ENCODE data around the gene DSCAML1.

DSCAML1 gene

DNA sequence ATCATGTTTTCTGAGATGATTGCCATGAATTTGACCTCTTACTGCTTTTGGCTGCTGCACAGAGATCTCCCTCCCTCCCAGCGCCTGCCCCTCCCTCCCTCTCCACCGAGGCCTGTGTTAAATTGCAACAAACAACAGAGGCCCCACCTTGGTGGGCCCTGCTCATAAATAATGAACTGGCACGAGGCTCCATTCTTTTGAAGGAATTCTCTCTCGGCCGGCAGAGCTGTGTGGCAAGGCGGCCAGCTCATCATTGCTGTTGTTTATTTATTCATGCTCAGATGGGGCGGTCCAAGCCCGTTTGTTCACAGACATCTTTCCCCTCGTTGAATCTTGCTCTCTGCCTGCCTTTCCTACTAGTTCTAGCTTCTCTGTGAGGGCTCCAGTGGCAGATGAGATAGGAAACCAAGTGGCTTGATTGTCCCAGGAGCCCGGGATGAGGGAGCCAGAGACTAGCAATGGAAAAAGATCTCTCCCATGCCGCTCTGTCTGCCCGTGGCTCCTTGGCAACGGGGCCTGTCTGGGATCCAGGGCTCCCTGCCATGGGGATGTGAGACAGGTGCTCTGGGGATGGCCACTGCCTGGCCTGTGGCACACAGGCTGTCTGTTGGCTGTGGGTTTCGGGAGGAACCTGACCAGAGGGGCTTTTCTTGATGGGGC is 192.6 kb downstream of the DSCAML1 start:
- DNase-seq, result no peak

DNA sequence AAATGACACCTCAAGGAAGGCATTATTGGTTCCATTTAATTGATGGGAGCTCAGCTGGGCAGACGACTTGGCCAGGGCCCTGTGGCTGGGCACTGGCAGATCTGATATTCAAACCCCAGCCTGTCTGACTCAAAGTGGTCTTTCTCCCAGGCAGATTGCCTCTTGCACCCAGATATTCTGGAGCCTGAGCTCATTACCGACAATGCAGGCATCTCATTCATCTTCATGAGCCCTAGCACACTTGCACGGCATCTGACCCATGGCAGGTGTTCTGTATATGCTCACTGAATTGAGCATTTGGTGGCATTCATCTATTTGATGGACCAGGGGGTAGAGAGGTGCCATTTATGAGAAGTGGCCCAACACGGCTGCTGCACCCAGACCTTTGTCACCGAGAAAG is 193.1 kb downstream of the DSCAML1 start:
- DNase-seq, result no peak

GRCh38 chr11:117601006-117601708 is 195.9 kb downstream of the DSCAML1 start:
- no peak for DNase-seq

GRCh38 chr11:117600234-117600783 is 196.7 kb downstream of the DSCAML1 start:
- no peak for DNase-seq

- DNase-seq, result no peak
Measured at GRCh38 chr11:117597071-117597470, 199.9 kb downstream of the DSCAML1 start.

- no peak for DNase-seq
Measured at GRCh38 chr11:117595440-117595839, 201.6 kb downstream of the DSCAML1 start.

GRCh38 chr11:117594721-117595120 is 202.3 kb downstream of the DSCAML1 start:
- no peak for DNase-seq

GRCh38 chr11:117593065-117593464 is 204.0 kb downstream of the DSCAML1 start:
- no peak for DNase-seq

DNA sequence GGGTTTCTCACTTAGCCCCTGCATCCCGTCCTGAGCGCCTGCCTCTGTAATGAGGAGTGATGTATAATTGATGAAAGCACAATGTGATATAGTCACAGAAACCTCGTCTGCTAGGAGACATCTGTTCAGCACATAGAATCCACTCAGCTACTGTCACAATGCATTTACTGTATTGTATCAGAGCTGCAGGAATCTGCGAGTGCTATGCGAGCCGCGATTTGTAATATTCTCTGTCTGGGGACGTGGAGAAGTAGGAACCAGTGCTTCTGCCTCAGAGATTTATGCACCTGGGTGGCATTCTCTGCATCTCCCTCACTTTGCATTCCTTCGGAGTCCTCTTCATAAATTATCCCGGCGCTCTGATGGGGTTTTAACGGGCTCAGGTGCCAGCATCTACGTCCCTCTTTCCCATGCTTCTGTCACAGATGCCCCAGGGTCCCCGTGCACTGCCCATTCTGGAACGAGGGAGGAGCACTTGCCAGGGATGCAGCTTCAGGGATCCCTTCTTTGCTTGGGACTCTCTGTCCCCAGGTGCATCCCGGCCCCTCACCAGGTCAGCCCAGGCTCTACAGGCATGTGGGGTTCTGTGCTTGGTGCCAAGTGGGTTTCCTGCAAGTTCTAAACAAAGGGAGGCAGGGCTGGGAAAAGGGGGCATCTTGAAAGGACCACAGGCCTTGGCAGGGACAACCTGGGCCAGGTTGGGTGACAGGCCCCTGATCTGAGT is 205.5 kb downstream of the DSCAML1 start:
- DNase-seq, result no peak

DNA sequence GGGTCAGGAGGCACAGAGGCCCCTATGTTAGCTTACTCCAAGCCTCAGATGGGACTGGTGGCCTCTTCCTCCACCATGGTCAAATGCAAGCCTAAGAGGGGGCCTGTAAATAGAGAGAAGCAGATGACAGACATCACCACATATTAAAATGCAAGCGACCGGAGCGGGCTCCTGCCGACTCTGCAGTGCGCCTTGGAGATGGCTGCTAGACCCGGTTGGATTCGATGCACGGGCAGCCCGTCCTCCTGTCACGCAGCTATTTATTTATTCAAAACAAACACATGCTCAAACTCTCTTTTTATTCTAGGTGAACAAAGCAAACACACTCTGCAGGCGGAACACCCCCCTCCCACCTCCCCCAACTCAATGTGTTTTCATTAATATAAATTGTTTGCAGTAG is 208.0 kb downstream of the DSCAML1 start:
- DNase-seq, result no peak

DNA sequence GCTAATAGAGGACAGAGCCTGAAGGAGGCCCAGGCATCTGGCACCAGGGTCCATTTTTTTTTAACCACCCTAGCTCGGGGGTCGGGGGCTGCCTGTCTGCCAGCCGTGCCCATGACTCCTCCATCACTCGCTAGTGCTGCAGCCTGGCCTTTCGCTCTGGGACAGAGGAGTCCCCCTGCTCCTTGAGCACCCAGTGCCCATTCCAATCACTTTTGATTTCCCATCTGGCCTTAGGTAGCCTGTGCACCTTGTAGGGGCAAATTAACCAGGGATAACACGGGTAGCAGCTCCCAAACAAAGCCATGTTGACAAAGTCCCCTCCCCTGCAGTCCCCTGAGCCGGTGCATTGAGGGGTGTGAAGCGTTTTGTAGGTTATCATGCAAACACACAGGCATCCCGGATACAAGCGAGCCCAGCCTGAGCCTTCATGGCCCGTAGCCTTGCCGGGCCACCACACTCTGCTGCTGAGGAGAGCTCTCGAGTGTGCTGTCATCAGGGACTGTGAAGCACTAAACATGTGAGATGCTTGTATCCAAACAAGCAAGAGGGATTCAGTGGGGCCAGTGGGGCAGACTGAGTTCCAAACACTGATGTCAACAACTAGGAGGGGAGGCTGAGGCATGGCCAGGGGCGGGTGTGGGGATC is 208.7 kb downstream of the DSCAML1 start:
- DNase-seq, result no peak

- no peak for DNase-seq
Measured at GRCh38 chr11:117587416-117587815, 209.6 kb downstream of the DSCAML1 start.

- DNase-seq, result no peak
Measured at GRCh38 chr11:117586392-117586791, 210.6 kb downstream of the DSCAML1 start.

- DNase-seq, result no peak
Measured at GRCh38 chr11:117585631-117586030, 211.4 kb downstream of the DSCAML1 start.

DNA sequence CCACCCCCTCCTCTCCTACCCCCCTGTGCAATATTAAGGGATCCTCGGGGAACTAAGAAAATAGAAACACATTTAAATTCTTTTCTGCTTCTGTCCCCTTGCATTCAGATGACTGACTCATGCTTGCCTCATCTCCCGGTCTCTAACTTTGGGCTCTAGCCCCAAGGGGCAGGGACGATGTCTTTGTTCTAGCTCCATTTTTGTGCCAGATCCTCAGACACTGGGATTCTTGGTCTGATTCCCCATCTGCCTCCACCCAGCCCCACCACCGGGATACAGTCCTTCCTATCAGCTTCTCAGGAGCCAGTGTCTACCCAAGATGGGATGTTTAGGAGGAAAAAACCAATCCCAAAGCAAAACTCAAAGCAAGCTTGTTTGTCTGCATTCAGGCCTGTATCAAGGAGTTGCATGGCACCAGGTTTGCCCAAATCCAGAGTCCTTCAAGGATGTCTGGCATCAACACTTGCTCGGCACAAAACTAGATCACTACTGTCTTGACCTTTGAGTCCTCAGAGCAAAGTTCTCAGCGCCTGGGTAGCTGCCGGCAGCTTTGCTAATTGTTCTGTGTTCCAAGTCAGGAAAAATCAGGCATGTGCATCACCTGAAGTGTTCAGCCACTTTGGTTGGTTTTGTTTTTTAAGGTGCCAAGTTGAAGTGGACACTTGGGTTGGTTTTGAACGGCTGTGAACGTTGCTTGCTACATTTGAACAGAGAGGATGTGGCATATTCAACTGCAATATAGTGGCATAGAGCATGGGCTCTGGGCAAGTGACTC is 212.8 kb downstream of the DSCAML1 start:
- no peak for DNase-seq

GRCh38 chr11:117583063-117583801 is 213.8 kb downstream of the DSCAML1 start:
- DNase-seq, result no peak

DNA sequence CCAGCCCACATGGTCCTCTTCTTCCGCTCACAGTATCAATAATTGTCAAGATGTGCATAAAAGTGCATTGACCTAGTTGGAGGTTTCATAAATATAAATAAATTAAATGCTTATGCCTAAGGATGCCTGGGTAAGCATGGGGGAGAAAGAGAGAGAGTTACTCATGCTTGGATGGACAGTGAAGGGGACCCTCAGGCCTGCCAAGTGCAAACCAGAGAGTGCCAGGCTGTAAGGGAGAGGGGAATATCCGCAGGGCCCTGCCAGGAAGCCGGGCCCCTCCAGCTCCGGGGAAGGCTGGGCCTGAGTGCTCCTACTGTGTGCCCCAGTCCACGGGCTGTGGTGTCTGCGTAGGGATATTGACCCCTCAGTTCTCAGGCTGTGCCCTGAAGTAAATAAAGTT is 214.6 kb downstream of the DSCAML1 start:
- no peak for DNase-seq

GRCh38 chr11:117580866-117581265 is 216.2 kb downstream of the DSCAML1 start:
- DNase-seq, result no peak

DNA sequence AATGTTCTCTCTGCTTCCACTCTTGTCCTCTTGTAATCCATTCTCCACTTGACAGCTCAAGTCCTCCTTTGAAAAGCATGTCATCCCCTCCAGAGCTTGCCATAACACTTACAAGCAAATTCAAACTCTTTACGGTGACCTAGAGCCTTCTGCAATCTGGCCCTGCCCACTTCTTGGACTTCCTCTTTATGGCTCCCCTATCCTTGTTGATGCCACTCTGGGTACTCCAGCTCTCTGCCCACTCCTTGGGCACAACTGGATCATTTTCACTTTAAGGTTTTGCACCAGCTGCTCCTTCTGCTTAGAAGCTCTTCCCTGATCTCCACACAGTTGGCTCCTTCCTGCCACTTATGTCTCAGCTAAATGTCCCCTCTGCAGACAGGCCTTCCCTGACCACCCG is 217.9 kb downstream of the DSCAML1 start:
- no peak for DNase-seq

DNA sequence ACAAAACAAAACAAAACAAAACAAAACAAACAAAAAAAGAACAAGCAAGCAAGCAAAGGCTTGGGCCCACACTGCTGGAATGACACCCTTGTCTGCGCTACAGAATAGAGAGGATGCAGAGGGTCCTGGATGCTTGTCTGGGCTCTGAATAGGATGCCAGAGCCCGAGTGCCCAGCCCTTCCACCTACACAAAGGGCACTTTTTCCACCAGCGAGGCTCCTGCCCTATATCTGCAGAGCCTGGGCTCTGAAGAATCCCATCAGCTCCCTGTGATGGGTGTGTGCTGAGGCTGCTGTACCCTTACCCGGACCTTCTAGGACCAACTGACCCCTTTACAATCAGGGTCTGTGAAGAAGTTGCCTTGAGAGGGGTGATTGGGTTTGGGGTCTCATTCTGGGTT is 221.2 kb downstream of the DSCAML1 start:
- DNase-seq, result no peak

- no peak for DNase-seq
Measured at GRCh38 chr11:117574551-117574950, 222.5 kb downstream of the DSCAML1 start.

GRCh38 chr11:117573326-117573725 is 223.7 kb downstream of the DSCAML1 start:
- DNase-seq, result no peak

All from MV-4-11 (cell line).